Peyer's patch (tissue), 4 donors: ENCODE results near the gene ZNRF3.

Source experiments
- CTCF ChIP-seq, 6 experiments: fragments of 450-650 bp in 4 of 6; fragments of 200-600 bp in 2 of 6; sonication (generic) in 1 of 6; IDR thresholded peaks; one replicate each; pipeline ENCODE4 v1.5.1; 2017 to 2019; ENCODE audit warnings: antibody characterized with exemption in 6 of 6, mild to moderate bottlenecking in 3 of 6, moderate library complexity in 1 of 6
- POLR2A ChIP-seq, 2 donors: fragments of 450-650 bp; IDR thresholded peaks; one replicate each; pipeline ENCODE4 v1.5.1; 2017; ENCODE audit warnings: antibody characterized with exemption in 2 of 2, mild to moderate bottlenecking in 2 of 2, moderate library complexity in 2 of 2

GRCh38 chr22:29018293-29019189 lies 135.2 kb downstream of the ZNRF3 start:
- no peak for TF ChIP-seq CTCF (IDR thresholded peaks at IDR 0.05)
- no peak for TF ChIP-seq POLR2A (IDR thresholded peaks at IDR 0.05)
